KBM-7 (cell line): ENCODE results near the gene C1QTNF3.

Experiments used
- DNase-seq: peaks from one replicate; pipeline ENCODE4 v3.0.0-alpha.2; 2015
- in situ Hi-C: fragments of 300-500 bp; cut with MboI; formaldehyde crosslinking; loops from 2 replicates; pipeline ENCODE4 v1.14.3; 2020; ENCODE audit warnings: low sequenced_read_pairs, low pct_unique_long_range_greater_than_20kb, mixed read lengths

C1QTNF3 gene

DNA sequence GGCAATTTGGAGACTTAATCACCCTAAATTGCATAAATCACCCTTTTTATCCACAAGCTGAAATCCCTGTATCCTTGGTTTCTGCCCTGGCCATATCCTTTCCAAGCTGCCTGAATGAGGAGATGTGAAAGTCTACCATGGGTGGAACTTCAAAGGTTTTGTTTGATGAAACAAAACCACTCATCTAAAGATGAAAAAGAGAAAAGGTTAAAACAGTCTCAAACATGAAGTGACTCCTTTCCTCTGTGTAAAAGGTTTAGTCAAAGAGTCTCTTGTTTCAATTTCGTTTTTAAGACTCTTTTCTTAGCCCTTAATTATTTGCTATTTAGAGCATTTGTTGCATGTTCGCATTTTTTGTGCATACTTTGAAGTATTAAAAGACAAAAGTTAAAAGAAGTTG lies 69.7 kb downstream of the C1QTNF3 start:
- no peak for DNase-seq
- in situ Hi-C loops: no loop called here

DNA sequence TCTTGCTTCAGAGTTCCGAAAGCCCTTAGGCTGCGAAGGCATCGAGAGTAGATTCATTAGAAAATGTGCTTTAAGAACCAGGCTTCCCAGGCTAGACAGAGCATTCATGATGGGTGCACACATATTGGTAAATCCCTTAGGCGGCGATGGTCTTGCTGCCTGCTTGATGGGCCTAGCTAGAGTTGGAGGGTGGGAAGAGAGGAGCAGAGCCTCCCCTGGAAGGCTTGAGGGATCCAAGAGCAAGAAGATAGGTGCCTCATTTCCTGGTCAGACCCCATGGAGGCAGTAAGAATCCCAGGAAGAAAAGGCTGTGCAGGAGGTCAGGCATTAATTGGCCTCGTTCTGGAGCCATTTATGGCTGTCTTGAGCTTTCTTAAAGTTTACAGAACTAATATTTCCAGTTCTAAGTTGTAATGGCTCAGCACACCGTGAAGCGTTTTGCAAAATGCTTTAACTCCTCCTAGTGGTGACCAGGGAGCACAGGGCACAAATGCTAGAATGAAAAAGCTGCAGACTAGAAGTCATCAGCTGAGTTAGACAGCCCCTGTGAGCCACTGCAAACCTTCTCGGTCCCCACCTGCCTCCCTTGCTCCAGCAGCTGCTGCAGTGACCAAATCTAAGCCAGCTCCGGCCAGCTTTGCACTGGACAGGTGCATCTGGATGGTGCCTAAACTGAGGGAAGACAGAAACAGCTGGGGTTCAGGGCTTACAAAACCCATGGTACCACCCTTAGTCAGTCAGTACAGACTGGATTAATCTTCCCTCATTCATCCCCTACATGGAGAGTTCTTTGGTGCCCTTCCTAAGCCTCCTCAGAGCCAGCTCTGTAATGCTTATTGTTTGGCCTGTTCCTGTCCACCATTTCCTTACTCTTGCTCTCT lies 73.2 kb downstream of the C1QTNF3 start:
- peak; percentile 27 for DNase-seq
- in situ Hi-C loops: no loop called here

DNA sequence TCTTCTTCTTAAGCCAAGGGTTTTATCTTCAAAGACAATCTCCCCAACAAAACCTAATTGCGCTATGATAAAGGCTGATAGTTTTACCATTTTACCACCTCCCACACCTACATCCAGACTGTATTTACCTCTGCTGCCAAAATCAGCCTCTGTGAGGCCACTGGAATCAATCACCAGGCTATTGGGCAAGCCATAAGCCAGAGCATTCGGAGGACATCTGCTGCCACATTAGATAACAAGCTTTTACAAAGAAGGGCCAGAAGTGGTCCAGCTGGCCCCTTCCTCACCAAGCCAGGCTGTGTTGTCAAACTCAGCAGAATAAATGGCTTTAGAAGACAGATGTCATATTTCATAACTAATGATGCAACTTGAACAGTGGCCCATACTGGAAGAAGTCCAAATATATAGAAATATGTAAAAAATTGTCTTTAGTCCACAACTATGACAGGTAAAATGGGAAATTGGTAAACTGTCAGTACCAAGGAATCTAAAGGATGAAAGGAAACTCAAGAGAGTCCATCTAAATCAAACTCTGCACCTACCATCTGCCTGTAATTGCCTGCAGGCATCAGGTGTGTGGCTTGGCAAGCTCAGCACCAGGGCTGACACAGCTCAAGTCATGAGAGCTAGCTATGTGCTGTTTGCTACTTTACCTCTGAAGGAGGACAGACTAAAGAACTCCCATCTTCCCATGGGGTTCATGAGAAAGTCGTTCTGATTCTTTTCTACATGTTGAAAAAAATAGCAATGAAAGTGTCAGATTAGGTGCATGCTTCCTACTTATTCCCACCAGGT lies 74.6 kb downstream of the C1QTNF3 start:
- no peak for DNase-seq
- in situ Hi-C loops: no loop called here
